Stimulated activated CD8-positive, alpha-beta memory T cell treated with anti-CD3 and anti-CD28 coated beads, Interleukin-12 subunit alpha, Interleukin-12 subunit beta, amount 100 ng/mL, for 24 hours (primary cell): ENCODE results near the gene EPB41L4A.
"Not testable (repeated sequence)": the region's sequence is repeated elsewhere in the genome, so short reads cannot be mapped to it uniquely, and the experiment has no call there.

Experiments
- DNase-seq: peaks from one replicate; pipeline ENCODE4 v3.0.0-alpha.2; 2020; ENCODE audit errors: extremely low read depth

EPB41L4A gene

DNA sequence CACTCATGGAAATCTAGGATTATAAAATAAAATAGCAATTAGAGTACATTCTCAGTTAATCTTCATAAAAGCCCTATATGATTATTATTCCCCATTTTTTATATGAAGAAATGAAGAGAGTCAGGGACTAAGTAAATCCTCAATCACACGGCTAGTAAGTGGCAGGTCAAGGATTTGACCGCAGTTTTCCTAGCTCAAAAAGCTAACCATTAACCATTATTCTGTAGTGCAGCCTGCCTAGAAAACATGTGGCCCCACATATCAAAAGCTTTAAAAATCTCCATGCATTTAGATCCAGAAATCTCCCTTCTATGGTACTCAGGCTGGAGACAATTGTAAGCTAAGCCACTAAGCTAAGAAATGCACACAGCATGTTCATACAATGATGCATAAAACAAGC, 21.4 kb downstream of the EPB41L4A start:
- no peak for DNase-seq

DNA sequence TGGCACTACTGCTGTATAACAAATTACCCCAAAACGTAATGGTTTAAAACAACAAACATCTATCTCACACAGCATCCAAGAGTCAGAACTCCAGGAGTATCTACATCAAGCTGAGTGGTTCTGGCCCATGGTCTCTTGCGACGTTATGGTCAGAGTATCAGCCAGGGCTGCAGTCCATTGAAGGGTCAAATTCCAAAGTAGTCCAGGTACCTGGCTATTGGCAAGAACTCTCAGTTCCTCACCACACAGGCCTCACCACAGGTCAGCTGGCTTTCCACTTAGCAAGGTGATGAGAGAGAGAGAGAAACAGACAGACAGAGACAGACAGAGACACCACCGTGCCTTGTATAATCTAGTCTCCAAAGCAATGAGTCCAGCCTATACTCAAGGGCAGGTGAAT, 22.6 kb downstream of the EPB41L4A start:
- DNase-seq: no peak

DNA sequence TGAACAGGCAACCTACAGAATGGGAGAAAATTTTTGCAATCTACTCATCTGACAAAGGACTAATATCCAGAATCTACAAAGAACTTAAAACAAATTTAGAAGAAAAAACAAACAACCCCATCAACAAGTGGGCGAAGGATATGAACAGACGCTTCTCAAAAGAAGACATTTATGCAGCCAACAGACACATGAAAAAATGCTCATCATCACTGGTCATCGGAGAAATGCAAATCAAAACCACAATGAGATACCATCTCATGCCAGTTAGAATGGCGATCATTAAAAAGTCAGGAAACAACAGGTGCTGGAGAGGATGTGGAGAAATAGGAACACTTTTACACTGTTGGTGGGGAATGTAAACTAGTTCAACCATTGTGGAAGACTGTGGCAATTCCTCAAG, 23.8 kb downstream of the EPB41L4A start:
- not testable (repeated sequence) for DNase-seq

DNA sequence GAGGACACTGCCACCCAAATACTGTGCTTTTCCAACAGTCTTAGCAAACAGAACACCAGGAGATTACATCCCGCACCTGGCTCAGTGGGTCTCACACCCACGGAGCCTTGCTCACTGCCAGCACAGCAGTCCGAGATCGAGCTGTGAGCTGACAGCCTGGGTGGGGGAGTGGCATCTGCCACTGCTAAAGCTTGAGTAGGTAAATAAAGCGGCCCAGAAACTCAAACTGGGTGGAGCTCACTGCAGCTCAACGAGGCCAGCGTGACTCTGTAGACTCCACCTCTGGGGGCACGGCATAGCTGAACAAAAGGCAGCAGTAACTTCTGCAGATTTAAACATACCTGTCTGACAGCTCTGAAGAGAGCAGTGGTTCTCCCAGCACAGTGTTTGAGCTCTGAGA, 28.8 kb downstream of the EPB41L4A start:
- DNase-seq: no peak

DNA sequence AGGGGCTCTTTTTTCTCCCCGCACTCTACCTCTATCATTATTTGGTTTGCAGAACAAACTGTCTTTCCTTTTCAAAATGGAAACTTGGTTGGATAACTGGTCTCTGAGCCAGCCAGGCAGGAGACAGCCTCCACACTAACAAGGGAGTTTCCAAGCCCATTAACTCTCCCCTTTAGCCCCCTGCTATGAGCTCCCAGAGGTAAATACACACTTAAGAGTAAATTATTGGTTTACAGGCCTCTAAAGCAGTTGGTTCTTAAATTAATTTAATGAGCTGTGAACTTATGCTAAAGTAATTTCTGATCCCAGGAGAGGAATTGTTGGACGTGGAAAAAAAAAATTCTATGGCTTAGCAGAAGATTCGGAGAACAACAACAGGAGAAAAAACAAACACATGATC, 30.3 kb downstream of the EPB41L4A start:
- DNase-seq: no peak

DNA sequence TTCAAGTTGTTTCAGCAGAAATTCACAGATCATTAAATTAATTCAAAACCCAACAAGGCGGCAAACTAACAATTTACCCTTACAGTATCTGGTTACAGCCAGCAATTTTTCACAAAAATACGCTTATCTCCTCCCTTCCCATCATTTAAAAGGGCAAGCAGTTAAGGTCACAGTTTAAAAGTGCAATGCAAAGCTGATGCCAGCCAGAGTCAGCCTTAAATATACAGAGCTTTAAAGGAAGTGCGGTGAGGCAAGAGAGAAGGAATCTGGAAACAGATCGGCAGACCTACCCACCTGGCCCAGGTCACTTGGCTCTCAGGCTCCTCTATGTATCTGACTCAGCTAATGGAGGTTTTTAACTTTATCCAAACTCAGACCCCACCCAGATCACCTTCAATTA, 31.0 kb downstream of the EPB41L4A start:
- DNase-seq: no peak

DNA sequence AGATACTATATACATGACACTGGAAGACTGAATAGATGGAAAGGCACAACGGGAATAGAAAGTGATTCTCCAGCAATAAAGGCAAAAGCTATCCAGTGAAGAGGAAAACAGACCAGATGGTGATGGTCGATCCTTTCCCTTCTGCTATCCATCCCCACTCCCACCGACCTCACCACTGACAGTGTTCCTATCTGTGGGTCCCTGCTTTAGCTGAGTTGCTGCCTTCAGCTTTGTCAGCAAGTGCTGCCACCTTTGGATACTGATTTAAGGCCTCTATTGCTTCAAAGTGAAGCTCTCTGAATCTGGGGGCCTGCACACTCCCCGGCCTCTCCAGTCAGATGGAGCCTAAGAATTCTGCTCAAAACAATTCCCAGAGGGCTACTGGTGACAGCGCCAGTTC, 32.3 kb downstream of the EPB41L4A start:
- DNase-seq: no peak

DNA sequence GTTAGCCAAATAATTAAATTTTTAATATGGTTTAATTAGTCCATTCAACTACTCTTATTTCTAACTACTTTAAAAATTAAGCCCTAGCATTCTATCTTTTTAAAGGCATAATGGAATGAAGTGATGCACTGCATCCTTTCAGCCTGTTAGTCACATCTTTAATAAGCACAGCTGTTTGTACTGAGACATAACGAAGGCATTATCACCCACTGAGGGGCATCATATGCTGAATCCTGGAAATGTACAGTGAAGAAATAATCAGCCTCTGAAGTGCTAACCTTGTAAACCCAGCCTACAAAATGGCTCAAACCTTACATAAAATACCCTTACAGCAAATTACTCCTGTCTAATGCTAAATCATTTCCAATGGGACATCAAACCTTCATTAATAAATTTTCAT, 33.1 kb downstream of the EPB41L4A start:
- DNase-seq: no peak

DNA sequence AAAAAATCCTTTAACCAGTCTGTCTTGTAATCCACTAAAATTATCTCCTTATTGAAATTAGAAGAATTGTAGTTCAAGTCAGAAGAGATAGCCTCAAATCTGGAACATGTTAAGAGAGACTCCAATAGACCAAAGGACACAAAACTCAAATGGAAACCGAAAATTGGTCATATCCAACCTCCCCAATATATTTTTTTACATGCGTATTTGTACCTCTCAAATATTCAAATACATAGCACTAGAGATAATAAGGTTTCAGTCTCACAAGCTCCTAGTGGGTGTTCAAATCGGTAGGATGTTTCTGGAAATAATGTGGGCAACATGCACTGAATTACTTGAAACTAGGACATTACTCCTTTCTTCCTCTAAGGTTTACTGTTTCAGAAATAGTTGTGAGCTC, 33.5 kb downstream of the EPB41L4A start:
- no peak for DNase-seq

DNA sequence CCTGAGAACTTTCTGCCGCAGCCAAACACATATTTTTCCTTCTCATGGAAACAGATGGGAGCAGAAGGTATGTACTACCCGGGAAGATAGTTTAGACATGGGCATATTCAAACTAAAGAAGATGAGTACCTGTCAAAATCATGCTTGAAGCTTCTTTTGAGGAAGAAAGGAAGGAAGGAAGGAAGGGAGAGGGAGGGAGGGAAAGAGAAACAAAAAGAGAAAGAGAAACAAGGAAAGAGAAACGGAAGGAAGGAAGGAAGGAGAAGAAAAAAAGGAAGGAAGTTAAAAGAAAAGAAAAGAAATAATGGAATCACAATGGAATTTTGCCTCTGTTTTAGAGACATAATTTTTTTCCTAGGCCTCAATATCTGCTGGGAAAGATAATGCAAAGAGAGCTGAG, 34.6 kb downstream of the EPB41L4A start:
- no peak for DNase-seq

DNA sequence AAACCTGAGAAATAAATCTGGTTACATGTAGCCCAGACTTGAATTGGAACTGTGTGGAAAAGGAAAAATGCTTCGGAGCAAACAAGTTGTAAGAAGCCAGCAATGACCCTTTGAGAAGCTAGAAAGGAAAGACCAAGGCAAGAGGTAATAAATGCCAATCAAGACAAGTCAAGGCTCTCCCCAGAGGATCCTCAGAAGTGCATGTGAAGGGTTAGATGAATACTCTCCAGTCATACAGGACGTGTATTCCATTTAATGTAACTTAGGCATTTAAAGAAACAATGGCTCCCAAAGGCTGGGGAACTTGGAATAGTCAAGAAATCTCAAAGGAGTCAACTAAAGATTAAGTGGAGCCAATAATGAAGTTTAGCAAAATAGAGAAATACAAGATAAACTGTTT, 36.2 kb downstream of the EPB41L4A start:
- no peak for DNase-seq

DNA sequence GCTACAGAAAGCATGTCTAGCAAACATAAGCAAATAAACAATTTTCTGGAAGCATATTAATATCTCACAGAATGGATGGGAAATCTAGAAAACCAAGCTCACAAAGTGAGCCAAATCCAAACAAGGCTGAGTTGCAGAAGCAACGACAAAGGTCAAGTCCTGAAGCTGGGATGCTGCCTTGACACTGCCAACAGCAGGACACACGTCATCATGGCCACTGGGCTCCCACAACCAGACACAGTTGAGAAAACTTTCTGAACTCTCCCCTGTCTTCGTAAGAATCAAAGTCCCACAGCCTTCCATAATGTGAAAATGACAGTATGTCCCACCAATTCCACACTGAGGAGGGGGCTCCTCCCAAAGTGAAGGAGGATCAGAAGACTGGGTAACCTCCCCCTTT, 37.6 kb downstream of the EPB41L4A start:
- no peak for DNase-seq

DNA sequence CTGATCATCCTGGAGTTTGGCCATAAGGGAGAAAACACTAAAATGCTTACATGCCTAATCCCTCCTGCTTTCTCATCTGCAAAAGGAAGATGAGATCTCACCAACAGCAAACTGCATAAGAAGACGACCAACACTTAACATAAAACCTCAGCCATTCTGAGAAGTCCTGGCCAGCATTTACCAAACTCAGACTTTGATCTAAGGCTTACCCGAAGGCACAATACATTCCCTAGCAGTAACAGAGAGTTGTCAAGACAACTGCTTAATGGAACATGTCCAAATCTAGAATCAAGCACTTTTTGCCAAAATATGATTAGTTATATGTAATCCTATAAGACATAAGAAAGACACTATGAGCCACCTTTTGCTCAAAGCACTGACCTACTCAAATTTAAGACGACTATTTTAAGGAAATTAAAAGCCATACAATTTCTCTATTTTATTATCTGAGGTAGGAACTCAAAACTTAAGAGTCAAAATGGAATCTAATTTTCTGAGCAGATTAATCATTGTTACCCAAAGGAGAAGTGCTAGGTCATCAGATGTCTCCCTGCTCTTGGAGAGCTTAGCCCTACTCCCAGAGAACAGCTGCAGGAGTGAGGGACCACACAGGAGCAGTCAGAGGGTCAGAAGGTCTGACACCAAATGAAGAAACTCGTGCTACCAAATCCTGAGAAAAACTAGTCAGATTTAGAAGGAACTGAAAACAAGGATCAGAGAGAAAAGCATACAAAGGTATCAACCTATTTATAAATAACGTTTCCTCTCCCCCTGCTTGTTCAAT, 39.3 kb downstream of the EPB41L4A start:
- DNase-seq: no peak

DNA sequence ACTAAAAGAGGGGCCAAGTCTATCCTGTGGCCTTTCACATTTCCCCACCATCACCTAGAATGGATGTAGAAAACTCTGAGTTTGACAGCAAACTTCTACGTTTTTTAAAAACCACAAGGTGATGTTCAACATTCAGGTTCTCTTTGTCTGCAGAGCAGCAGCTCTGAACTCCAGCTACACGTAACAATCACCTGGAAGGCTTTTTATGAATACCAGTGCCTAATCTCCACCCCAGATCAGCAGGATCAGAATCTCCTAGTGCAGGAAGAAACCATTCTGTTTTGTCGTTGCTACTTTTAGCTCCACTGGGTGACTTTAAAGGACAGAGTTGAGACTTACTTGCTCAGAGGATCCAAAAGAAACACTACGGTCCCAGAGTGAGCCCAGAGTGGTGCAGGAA, 44.3 kb downstream of the EPB41L4A start:
- no peak for DNase-seq

DNA sequence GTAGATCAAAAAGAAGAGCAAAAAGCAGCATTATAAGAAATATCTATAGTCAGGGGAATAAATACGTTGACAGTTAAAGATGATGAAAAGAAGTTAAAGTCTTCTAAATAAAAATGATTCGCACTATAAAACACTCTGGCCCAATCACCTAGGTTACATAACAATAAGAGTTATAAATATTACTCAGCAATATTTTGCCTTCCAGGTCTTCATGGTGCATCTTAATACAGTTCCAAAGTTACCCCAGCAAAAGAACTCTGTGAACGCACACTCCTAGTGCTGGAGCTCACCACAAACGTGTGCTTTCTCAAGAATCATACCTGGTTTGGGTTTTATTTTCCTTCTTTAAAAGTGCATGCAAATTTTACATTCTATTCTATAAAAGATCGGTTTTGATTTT, 44.7 kb downstream of the EPB41L4A start:
- no peak for DNase-seq

DNA sequence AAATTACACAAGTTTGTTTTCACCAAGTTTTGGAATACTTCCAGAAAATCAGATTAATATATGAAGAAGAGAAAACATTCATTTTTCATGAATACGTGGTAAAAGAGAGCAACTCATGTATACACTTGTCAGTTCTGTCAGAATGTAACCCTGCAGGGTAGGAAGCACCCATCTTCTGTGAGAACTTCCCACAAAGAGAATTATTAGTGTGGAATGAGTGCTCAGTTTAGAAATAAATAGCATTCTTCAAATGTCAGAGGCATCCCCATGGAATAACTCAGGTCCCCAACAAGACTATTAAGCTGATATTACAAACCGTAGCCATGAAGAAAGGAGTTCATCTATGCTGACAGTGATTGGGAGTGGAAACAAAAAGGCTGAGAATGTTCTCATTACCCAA, 45.2 kb downstream of the EPB41L4A start:
- no peak for DNase-seq

DNA sequence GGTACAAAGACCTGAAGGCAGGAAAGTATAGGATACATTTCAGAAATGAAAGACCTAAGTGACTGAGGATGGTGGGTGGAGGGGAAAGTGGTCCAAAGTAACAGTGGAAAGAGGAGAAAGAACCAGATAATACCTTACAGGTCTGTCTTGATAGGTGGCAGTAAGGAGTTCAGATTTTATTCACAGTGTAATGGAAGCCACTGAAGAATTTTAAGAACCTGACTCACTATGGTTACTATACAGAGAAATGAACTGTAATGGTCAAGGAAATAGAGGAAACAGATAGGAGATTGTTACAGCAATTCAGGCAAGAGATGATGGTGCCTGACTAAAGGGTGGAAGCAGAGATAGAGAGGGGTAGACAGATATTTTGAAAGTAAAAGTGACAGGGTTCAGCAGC, 46.5 kb downstream of the EPB41L4A start:
- DNase-seq: no peak

DNA sequence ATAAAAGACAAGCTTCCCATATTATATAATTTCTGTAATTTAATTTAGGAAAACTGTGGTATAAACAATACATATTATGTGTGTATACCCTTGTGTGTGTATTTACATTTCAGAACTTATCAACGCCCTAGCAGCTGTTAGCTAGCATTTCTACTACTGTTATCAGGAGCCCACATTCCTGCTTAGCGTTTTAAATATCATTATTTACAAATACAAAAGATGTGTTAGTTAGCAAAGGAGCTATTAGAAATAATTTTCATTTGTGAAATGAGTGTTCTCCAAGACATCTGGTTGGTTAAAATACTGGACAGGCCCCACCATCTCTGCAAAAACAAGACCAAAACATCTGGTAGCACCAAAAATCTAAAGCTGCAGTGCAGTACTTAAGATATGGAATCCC, 48.0 kb downstream of the EPB41L4A start:
- no peak for DNase-seq

DNA sequence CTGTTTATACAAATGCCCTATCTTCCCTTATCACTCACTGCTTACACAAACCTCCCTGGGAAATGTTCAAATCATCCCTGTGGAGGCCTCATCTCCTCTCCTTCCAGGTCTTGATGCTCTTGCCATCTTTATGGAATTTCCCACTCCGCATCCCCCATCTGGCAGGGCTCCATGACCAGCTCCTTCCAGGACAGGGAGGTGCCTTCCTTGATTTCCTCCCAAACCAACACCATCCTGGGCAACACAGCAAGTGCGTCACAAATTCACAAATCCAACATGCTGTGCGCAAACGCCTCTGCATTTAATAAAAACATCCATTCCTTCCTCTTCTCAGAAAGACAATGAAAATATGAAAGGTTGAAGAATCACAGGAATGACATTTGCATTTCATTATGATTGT, 51.7 kb downstream of the EPB41L4A start:
- DNase-seq: no peak

DNA sequence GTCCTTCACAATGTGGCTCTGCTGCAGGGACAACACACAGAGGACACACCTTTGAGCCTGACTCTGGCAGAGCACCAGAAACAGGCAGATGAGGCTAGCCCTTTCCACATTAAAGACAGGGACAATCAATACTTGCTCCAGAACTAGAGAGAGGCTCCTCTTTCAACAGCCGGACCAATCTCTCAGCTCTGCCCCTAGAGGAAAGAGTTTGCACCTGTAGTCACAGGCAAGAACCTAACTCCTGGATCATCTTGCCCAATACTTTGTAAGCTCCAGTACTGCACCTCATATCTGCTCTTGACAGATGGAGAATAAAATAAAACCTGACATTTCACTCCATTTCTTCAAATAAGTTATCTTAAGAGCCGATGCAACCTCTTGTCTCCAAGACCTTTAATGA, 52.1 kb downstream of the EPB41L4A start:
- DNase-seq: no peak

DNA sequence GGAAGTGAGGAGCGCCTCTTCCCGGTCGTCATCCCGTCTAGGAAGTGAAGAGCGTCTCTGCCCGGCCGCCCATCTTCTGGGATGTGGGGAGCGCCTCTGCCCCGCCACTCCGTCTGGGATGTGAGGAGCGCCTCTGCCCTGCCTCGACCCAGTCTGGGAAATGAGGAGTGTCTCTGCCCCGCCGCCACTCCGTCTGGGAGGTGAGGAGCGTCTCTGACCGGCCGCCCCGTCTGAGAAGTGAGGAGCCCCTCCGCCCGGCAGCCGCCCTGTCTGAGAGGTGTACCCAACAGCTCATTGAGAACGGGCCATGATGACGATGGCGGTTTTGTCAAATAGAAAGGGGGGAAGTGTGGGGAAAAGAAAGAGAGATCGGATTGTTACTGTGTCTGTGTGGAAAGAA, 58.3 kb downstream of the EPB41L4A start:
- not testable (repeated sequence) for DNase-seq

DNA sequence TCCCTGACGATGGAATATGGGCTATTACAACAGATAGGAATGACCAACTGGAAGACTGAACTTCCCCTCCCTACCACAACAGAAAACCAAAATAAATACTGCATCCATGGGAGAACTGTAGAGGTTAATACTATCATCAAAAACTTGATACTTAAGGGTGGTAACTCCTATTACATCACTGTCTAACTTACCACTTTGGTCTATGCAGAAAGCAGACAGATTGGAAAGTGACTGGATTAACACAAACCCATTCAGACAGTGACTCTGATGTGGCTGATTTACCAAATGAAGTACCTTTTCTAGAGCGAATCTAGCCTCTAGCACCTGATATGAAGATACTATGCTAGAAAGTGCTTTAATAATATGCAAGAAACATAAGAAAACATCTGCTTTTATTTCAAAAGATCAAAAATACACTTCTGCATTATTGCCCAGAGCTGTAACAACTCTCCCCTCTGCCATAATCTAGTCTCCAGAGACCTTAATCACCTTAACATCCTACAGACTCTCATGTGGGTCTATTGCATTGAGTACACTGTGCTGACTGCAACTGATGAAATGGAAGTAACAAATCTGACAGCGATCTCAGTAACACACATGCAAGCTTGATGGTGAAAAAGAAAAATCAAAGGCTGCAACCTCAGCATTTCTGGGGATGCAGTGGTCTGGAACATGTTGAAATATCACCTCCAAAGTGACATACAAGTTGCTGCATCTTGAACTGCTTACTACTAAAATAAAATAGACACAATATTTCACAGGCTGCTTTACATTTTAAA, 62.7 kb downstream of the EPB41L4A start:
- no peak for DNase-seq

DNA sequence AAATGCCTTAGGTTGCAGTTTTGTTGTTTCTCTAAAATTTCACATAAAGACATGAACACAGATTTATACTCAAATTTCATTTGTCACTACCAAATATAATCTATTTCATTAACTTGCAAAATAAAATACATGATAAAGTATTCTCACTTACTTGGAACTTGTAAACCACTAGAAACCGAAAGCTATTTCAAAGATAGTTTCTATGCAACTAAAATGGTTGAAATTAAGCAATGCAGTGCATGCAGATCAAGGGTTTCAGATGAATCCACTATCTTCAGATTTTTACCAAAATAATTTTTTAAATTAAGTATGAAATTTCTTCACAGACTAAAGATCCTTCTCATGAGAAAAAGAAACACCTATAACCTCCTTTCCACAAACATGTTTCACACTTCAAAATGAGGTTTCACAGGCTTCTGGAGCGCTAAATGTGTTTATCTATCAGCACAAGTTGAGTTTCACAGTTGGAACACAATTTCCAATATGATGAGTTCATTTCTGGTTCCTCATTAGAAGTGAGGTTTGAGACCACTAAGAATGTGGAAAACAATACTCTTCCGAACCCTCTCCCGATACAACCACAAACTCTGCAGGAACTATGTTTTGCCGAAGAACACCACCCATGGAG, 63.9 kb downstream of the EPB41L4A start:
- DNase-seq: no peak
